ENCODE data around the gene AIG1. TPM values are rescaled to one million over a fixed set of nuclear protein-coding genes. Genes with fewer than 3 reads are reported as not detected.

Gene AIG1
- total RNA-seq, 1 experiment from 2014 or later = 51.1 TPM

GRCh38 chr6:143174516-143174915 is 113.8 kb downstream of the AIG1 start:
- H3K27me3 ChIP-seq (ENCODE audit: insufficient read depth, low read length) = no peaks in the 10 kb centered on the region
- intact Hi-C loops (cut with micrococcal nuclease) = no loop called here
- H3K9ac ChIP-seq (ENCODE audit: low read length) = no peak overlapping the region
- DNase-seq (ENCODE audit: low read depth, low spot score) = no peak
- BruUV-seq (replicated peaks) = no TSS peak
- no peak overlapping the region for H2AFZ ChIP-seq (ENCODE audit: low read depth, low read length, poor library complexity, severe bottlenecking)
- H3K9me3 ChIP-seq (ENCODE audit: control insufficient read depth in 1 of 2, insufficient read depth in 1 of 2, low read depth in 1 of 2, low read length in 2 of 2) = no peaks in the 10 kb centered on the region
- ChIA-PET CTCF (no interaction called here), POLR2A (no interaction called here), RAD21 (ENCODE audit: low non-redundant PET in 1 of 2, low total read pairs in 2 of 2, uncharacterized antibody in 2 of 2, unreplicated experiment in 2 of 2) (no interaction called here)
- no peak for TF ChIP-seq SIN3A (IDR thresholded peaks at IDR 0.05; ENCODE audit: low read depth)
- TF ChIP-seq ELF1 (IDR thresholded peaks at IDR 0.05; ENCODE audit: borderline replicate concordance, low read depth) = no peak
- TF ChIP-seq ZNF274 (IDR thresholded peaks at IDR 0.05; ENCODE audit: low read depth, low read length) = no peak
- TF ChIP-seq POLR2A (IDR thresholded peaks at IDR 0.05; ENCODE audit: borderline replicate concordance, extremely low read depth, insufficient read depth, insufficient read length) = no peak
- no peak for TF ChIP-seq CTCF (IDR thresholded peaks at IDR 0.05 in 2 of 3, conservative IDR thresholded peaks at IDR 0.05 in 1 of 3; ENCODE audit: borderline replicate concordance in 1 of 3, insufficient read depth in 1 of 3, low read depth in 2 of 3, low read length in 2 of 3)
- no peak for TF ChIP-seq FOSL1 (IDR thresholded peaks at IDR 0.05; ENCODE audit: low read depth)
- TF ChIP-seq MAX (IDR thresholded peaks at IDR 0.05) = no peak
- no peak for TF ChIP-seq TCF7L2 (IDR thresholded peaks at IDR 0.05; ENCODE audit: borderline replicate concordance, extremely low read depth, insufficient read depth, insufficient read length)
- TF ChIP-seq CBX3 (IDR thresholded peaks at IDR 0.05; ENCODE audit: low read depth) = no peak
- H3K27ac ChIP-seq (ENCODE audit: low read depth, low read length) = no peak overlapping the region
- H3K9me2 ChIP-seq (ENCODE audit: insufficient read depth) = no peaks in the 10 kb centered on the region
- H4K20me1 ChIP-seq (ENCODE audit: insufficient read depth) = no peaks in the 10 kb centered on the region
- H3K4me3 ChIP-seq (replicated peaks in 1 of 2; ENCODE audit: low read depth in 1 of 2, low read length in 2 of 2) = no peak overlapping the region
- peaks cover 12 to 13% of the 10 kb centered on the region in 2 experiments; a peak in 3 of 4 replicates for H3K4me1 ChIP-seq (ENCODE audit: control insufficient read depth in 1 of 2, insufficient read depth in 2 of 2, low read length in 2 of 2)
- H3K4me2 ChIP-seq (ENCODE audit: low read length) = no peak overlapping the region
- ATAC-seq = no peak
- H3K36me3 ChIP-seq (ENCODE audit: control insufficient read depth in 1 of 2, insufficient read depth in 2 of 2, low read length in 2 of 2) = no peaks in the 10 kb centered on the region
- H3K79me2 ChIP-seq (ENCODE audit: insufficient read depth, low read length) = no peaks in the 10 kb centered on the region

- H3K4me2 ChIP-seq (ENCODE audit: low read length) = no peak overlapping the region
- ChIA-PET CTCF (no interaction called here), POLR2A (no interaction called here), RAD21 (ENCODE audit: low non-redundant PET in 1 of 2, low total read pairs in 2 of 2, uncharacterized antibody in 2 of 2, unreplicated experiment in 2 of 2) (no interaction called here)
- ATAC-seq = no peak
- H3K9ac ChIP-seq (ENCODE audit: low read length) = no peak overlapping the region
- no TSS peak for BruUV-seq (replicated peaks)
- H2AFZ ChIP-seq (ENCODE audit: low read depth, low read length, poor library complexity, severe bottlenecking) = no peak overlapping the region
- no peaks in the 10 kb centered on the region for H3K9me2 ChIP-seq (ENCODE audit: insufficient read depth)
- H4K20me1 ChIP-seq (ENCODE audit: insufficient read depth) = no peaks in the 10 kb centered on the region
- no peaks in the 10 kb centered on the region for H3K79me2 ChIP-seq (ENCODE audit: insufficient read depth, low read length)
- intact Hi-C loops (cut with micrococcal nuclease) = no loop called here
- H3K27me3 ChIP-seq (ENCODE audit: insufficient read depth, low read length) = no peaks in the 10 kb centered on the region
- DNase-seq (ENCODE audit: low read depth, low spot score) = no peak
- H3K4me1 ChIP-seq (ENCODE audit: control insufficient read depth in 1 of 2, insufficient read depth in 2 of 2, low read length in 2 of 2) = peaks cover 12 to 13% of the 10 kb centered on the region in 2 experiments; a peak in 3 of 4 replicates
- H3K36me3 ChIP-seq (ENCODE audit: control insufficient read depth in 1 of 2, insufficient read depth in 2 of 2, low read length in 2 of 2) = no peaks in the 10 kb centered on the region
- H3K9me3 ChIP-seq (ENCODE audit: control insufficient read depth in 1 of 2, insufficient read depth in 1 of 2, low read depth in 1 of 2, low read length in 2 of 2) = no peaks in the 10 kb centered on the region
- H3K27ac ChIP-seq (ENCODE audit: low read depth, low read length) = no peak overlapping the region
- no peak overlapping the region for H3K4me3 ChIP-seq (replicated peaks in 1 of 2; ENCODE audit: low read depth in 1 of 2, low read length in 2 of 2)
- TF ChIP-seq POLR2AphosphoS5 (IDR thresholded peaks at IDR 0.05; ENCODE audit: low read depth, low read length) (no peak), RAD21 (IDR thresholded peaks at IDR 0.05; ENCODE audit: low read depth) (no peak), ELF1 (IDR thresholded peaks at IDR 0.05; ENCODE audit: borderline replicate concordance, low read depth) (no peak), ZNF274 (IDR thresholded peaks at IDR 0.05; ENCODE audit: low read depth, low read length) (no peak), EZH2phosphoT487 (IDR thresholded peaks at IDR 0.05; ENCODE audit: borderline replicate concordance) (no peak), JUND (IDR thresholded peaks at IDR 0.05) (no peak), ZFX (IDR thresholded peaks at IDR 0.05) (no peak), SP1 (IDR thresholded peaks at IDR 0.05; ENCODE audit: low read depth) (no peak), REST (IDR thresholded peaks at IDR 0.05; ENCODE audit: low read depth) (no peak), FOSL1 (IDR thresholded peaks at IDR 0.05; ENCODE audit: low read depth) (no peak), TCF7L2 (IDR thresholded peaks at IDR 0.05; ENCODE audit: borderline replicate concordance, extremely low read depth, insufficient read depth, insufficient read length) (no peak)
Measured at GRCh38 chr6:143174951-143175350, 114.3 kb downstream of the AIG1 start.
